Astrocyte (in vitro differentiated cells and primary cell): ENCODE results near the gene ADAM19.

ENCODE experiments used
- CTCF ChIP-seq: IDR thresholded peaks from 2 replicates; pipeline ENCODE4 v1.5.1; 2011; ENCODE audit warnings: low read depth, mild to moderate bottlenecking, inconsistent platforms, low read length, moderate library complexity; ENCODE audit not compliant: insufficient read depth
- EZH2 ChIP-seq: IDR thresholded peaks from 2 replicates; pipeline ENCODE4 v1.6.1; 2012; ENCODE audit warnings: mild to moderate bottlenecking, low read length, inconsistent platforms; ENCODE audit not compliant: insufficient read depth

GRCh38 chr5:157597277-157597676 is 21.7 kb upstream of the ADAM19 start:
- TF ChIP-seq CTCF, result no peak
- no peak for TF ChIP-seq EZH2
